ENCODE results near the gene CSRNP2.

GRCh38 chr12:51071663-51072062 is 11.7 kb downstream of the CSRNP2 start:
- TF ChIP-seq CTCF (IDR thresholded peaks at IDR 0.05), result no peak
- TF ChIP-seq EP300 (IDR thresholded peaks at IDR 0.05), result no peak
